Measurements from ENCODE around the gene UNC79. TPM values are rescaled to one million over a fixed set of nuclear protein-coding genes. Genes with fewer than 3 reads are reported as not detected.

Gene UNC79
- total and polyA plus RNA-seq, 2 donors (not counting 3 experiments of a cell fraction or from before 2014, with no cell fraction given) = not detected

DNA sequence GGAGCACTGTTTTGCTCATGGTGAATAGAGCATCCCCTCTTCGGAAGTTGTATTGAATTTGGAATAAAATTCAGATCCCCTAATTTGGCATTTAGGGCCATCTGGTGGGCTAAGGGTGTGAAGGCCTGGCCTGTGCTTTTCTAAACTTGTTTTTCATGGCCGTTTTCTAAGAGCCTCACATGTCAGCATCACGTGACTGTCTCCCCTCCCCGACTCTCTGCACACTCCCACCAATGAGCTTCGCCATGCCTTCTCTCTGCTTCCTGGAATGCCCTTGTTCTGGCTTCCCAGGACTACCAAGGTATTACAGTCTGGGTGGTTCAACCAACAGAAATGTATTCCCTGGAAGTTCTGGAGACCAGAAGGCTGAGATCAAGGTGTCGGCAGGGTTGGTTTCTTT lies 272.2 kb downstream of the UNC79 start:
- no peak for TF ChIP-seq FOS (IDR thresholded peaks at IDR 0.05; ENCODE audit: borderline replicate concordance, insufficient read depth, low read length)
- TF ChIP-seq EZH2 (IDR thresholded peaks at IDR 0.05; ENCODE audit: borderline replicate concordance, low read depth, low read length, severe bottlenecking) = no peak
- TF ChIP-seq POLR2AphosphoS5 (IDR thresholded peaks at IDR 0.05; ENCODE audit: insufficient read depth, low read depth, low read length) = no peak
- TF ChIP-seq, protein P1, sequence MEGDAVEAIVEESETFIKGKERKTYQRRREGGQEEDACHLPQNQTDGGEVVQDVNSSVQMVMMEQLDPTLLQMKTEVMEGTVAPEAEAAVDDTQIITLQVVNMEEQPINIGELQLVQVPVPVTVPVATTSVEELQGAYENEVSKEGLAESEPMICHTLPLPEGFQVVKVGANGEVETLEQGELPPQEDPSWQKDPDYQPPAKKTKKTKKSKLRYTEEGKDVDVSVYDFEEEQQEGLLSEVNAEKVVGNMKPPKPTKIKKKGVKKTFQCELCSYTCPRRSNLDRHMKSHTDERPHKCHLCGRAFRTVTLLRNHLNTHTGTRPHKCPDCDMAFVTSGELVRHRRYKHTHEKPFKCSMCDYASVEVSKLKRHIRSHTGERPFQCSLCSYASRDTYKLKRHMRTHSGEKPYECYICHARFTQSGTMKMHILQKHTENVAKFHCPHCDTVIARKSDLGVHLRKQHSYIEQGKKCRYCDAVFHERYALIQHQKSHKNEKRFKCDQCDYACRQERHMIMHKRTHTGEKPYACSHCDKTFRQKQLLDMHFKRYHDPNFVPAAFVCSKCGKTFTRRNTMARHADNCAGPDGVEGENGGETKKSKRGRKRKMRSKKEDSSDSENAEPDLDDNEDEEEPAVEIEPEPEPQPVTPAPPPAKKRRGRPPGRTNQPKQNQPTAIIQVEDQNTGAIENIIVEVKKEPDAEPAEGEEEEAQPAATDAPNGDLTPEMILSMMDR (IDR thresholded peaks at IDR 0.05; ENCODE audit: extremely low read depth in 1 of 2, insufficient read depth in 1 of 2, low read depth in 1 of 2, low read length in 2 of 2) = no peak
- no peak for TF ChIP-seq MYC (IDR thresholded peaks at IDR 0.05; ENCODE audit: low read depth, low read length)
- no peak for TF ChIP-seq JUN (IDR thresholded peaks at IDR 0.05; ENCODE audit: borderline replicate concordance, insufficient read depth, insufficient read length, low read depth)
- intact Hi-C loops (cut with micrococcal nuclease) = no loop called here
- ChIA-PET POLR2A (no interaction called here), CTCF (no interaction called here)
- no peaks in the 10 kb centered on the region for H3K79me2 ChIP-seq (ENCODE audit: control insufficient read depth, insufficient read depth, low read length)
- no peaks in the 10 kb centered on the region for H3K4me1 ChIP-seq (ENCODE audit: control insufficient read depth, extremely low read depth, insufficient read depth, low read length)
- no peak overlapping the region for H3K27ac ChIP-seq (ENCODE audit: insufficient read depth, low read depth, low read length)
- H3K36me3 ChIP-seq (ENCODE audit: control insufficient read depth in 2 of 2, extremely low read depth in 1 of 2, insufficient read depth in 2 of 2, low read length in 2 of 2) = no peaks in the 10 kb centered on the region
- no peak overlapping the region for H3K4me2 ChIP-seq (ENCODE audit: insufficient read depth, low read length)
- FAIRE-seq (no peak), DNase-seq (ENCODE audit: low read depth, low spot score) (no peak)
- H3K9me3 ChIP-seq (replicated peaks; ENCODE audit: control insufficient read depth, insufficient read depth, low read length) = no peaks in the 10 kb centered on the region
- no peak overlapping the region for H2AFZ ChIP-seq (ENCODE audit: low read depth, low read length)
- no peak overlapping the region for H3K9ac ChIP-seq (replicated peaks; ENCODE audit: extremely low read depth, insufficient read depth, low read length)
- H3K27me3 ChIP-seq (ENCODE audit: control insufficient read depth in 2 of 2, insufficient read depth in 2 of 2, low read length in 2 of 2) = no peaks in the 10 kb centered on the region
- dilution Hi-C loops (cut with MboI; ENCODE audit: extremely low pct_ligation_motif_present, low sequenced_read_pairs) = no loop called here
- H4K20me1 ChIP-seq (replicated peaks; ENCODE audit: control insufficient read depth, extremely low read depth, insufficient read depth, low read length) = no peaks in the 10 kb centered on the region
- no peak overlapping the region for H3K4me3 ChIP-seq (replicated peaks in 1 of 3; ENCODE audit: insufficient read depth in 1 of 3, low read depth in 1 of 3, low read length in 3 of 3)
- no TSS peak for BruUV-seq (replicated peaks)
- H3K9me1 ChIP-seq (replicated peaks; ENCODE audit: control insufficient read depth, extremely low read depth, insufficient read depth, low read length) = no peaks in the 10 kb centered on the region

DNA sequence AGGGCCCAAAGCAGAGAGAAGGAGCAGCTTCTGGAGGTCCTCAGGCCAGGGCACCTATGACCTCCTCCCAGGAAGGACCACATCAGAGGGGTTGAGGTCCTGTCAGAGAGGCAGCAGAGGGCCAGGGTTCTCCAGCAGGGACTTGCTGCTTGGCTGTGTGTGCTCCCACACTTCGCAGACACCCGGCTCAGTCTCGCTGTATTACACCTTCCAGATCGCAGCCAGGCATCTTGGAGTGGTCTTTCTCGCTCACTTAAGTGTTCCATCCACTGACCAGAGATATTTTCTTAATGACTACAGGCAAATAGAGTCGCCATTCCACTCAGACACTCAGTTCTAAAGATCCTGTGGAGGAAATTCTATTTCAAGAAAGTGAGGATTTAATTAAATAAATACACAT lies 273.2 kb downstream of the UNC79 start:
- Histone ChIP-seq H3K4me2 (ENCODE audit: insufficient read depth, low read length) (no peak overlapping the region), H4K20me1 (replicated peaks; ENCODE audit: control insufficient read depth, extremely low read depth, insufficient read depth, low read length) (no peaks in the 10 kb centered on the region), H3K36me3 (ENCODE audit: control insufficient read depth in 2 of 2, extremely low read depth in 1 of 2, insufficient read depth in 2 of 2, low read length in 2 of 2) (no peaks in the 10 kb centered on the region), H2AFZ (ENCODE audit: low read depth, low read length) (no peak overlapping the region), H3K27me3 (ENCODE audit: control insufficient read depth in 2 of 2, insufficient read depth in 2 of 2, low read length in 2 of 2) (no peaks in the 10 kb centered on the region), H3K4me3 (replicated peaks in 1 of 3; ENCODE audit: insufficient read depth in 1 of 3, low read depth in 1 of 3, low read length in 3 of 3) (no peak overlapping the region), H3K9me3 (replicated peaks; ENCODE audit: control insufficient read depth, insufficient read depth, low read length) (peaks cover 2% of the 10 kb centered on the region), H3K9ac (replicated peaks; ENCODE audit: extremely low read depth, insufficient read depth, low read length) (no peak overlapping the region), H3K27ac (ENCODE audit: insufficient read depth, low read depth, low read length) (no peak overlapping the region), H3K4me1 (ENCODE audit: control insufficient read depth, extremely low read depth, insufficient read depth, low read length) (no peaks in the 10 kb centered on the region), H3K79me2 (ENCODE audit: control insufficient read depth, insufficient read depth, low read length) (no peaks in the 10 kb centered on the region), H3K9me1 (replicated peaks; ENCODE audit: control insufficient read depth, extremely low read depth, insufficient read depth, low read length) (no peaks in the 10 kb centered on the region)
- intact Hi-C loops (cut with micrococcal nuclease) = no loop called here
- TF ChIP-seq, protein P1 (IDR thresholded peaks at IDR 0.05; ENCODE audit: extremely low read depth in 1 of 2, insufficient read depth in 1 of 2, low read depth in 1 of 2, low read length in 2 of 2) = no peak
- no peak for TF ChIP-seq EZH2 (IDR thresholded peaks at IDR 0.05; ENCODE audit: borderline replicate concordance, low read depth, low read length, severe bottlenecking)
- no peak for TF ChIP-seq POLR2A (IDR thresholded peaks at IDR 0.05; ENCODE audit: low read depth, low read length)
- no peak for TF ChIP-seq GATA2 (IDR thresholded peaks at IDR 0.05; ENCODE audit: insufficient read depth, insufficient read length, low read depth, low read length)
- TF ChIP-seq POLR2AphosphoS5 (IDR thresholded peaks at IDR 0.05; ENCODE audit: insufficient read depth, low read depth, low read length) = no peak
- TF ChIP-seq, protein P2, sequence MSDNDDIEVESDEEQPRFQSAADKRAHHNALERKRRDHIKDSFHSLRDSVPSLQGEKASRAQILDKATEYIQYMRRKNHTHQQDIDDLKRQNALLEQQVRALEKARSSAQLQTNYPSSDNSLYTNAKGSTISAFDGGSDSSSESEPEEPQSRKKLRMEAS (IDR thresholded peaks at IDR 0.05; ENCODE audit: insufficient read depth, insufficient read length) = no peak
- no peak for TF ChIP-seq JUN (IDR thresholded peaks at IDR 0.05; ENCODE audit: borderline replicate concordance, insufficient read depth, insufficient read length, low read depth)
- TF ChIP-seq FOS (IDR thresholded peaks at IDR 0.05; ENCODE audit: borderline replicate concordance, insufficient read depth, low read length) = no peak
- no peak for TF ChIP-seq MYC (IDR thresholded peaks at IDR 0.05; ENCODE audit: low read depth, low read length)
- dilution Hi-C loops (cut with MboI; ENCODE audit: extremely low pct_ligation_motif_present, low sequenced_read_pairs) = no loop called here
- FAIRE-seq (no peak), DNase-seq (ENCODE audit: low read depth, low spot score) (no peak)
- POLR2A ChIA-PET = no interaction called here
- CTCF ChIA-PET = no interaction called here
- no TSS peak for BruUV-seq (replicated peaks)

Measured in endothelial cell of umbilical vein (primary cell).